Smooth muscle cell (in vitro differentiated cells): ENCODE results near the gene MARVELD3. TPM values are rescaled to one million over a fixed set of nuclear protein-coding genes. Genes with fewer than 3 reads are reported as not detected.
"Not testable (repeated sequence)": the region's sequence is repeated elsewhere in the genome, so short reads cannot be mapped to it uniquely, and the experiment has no call there.

ENCODE experiments used
- DNase-seq: peaks from one replicate; lab custom pipeline; 2025; ENCODE audit not compliant: unreplicated experiment; lab: John Stamatoyannopoulos, UW
- H2AFZ ChIP-seq: fragments of 200-600 bp; sonication (generic); 2 replicates; pipeline ENCODE4 v1.6.0; 2016; ENCODE audit warnings: antibody characterized with exemption, low read depth, mild to moderate bottlenecking
- H3F3A ChIP-seq: fragments of 200-600 bp; sonication (generic); 2 replicates; pipeline ENCODE4 v1.6.0; 2017; ENCODE audit warnings: antibody characterized with exemption, low read depth
- H3K27ac ChIP-seq: fragments of 200-600 bp; sonication (generic); 2 replicates; pipeline ENCODE4 v1.5.1; 2016; ENCODE audit warnings: low read depth, mild to moderate bottlenecking
- H3K27me3 ChIP-seq: fragments of 200-600 bp; sonication (generic); 2 replicates; pipeline ENCODE4 v1.6.1; 2016; ENCODE audit warnings: low read depth, mild to moderate bottlenecking
- H3K36me3 ChIP-seq: fragments of 200-600 bp; sonication (generic); 2 replicates; pipeline ENCODE4 v1.5.1; 2016; ENCODE audit warnings: low read depth
- H3K4me1 ChIP-seq: fragments of 200-600 bp; sonication (generic); 2 replicates; pipeline ENCODE4 v1.5.1; 2016; ENCODE audit warnings: low read depth
- H3K4me2 ChIP-seq: fragments of 200-600 bp; sonication (generic); 2 replicates; pipeline ENCODE4 v1.6.0; 2016; ENCODE audit warnings: mild to moderate bottlenecking
- H3K4me3 ChIP-seq: fragments of 200-600 bp; sonication (generic); 2 replicates; pipeline ENCODE4 v1.5.1; 2016; ENCODE audit warnings: mild to moderate bottlenecking
- H3K79me2 ChIP-seq: fragments of 200-600 bp; sonication (generic); 2 replicates; pipeline ENCODE4 v1.6.0; 2016; ENCODE audit warnings: low read depth, mild to moderate bottlenecking
- H3K9ac ChIP-seq: fragments of 200-600 bp; sonication (generic); 2 replicates; pipeline ENCODE4 v1.6.0; 2016; ENCODE audit warnings: low read depth
- H3K9me3 ChIP-seq: fragments of 200-600 bp; sonication (generic); replicated peaks from 2 replicates; pipeline ENCODE4 v1.5.1; 2016; ENCODE audit warnings: low read depth
- H4K20me1 ChIP-seq: fragments of 200-600 bp; sonication (generic); 2 replicates; pipeline ENCODE4 v1.6.0; 2016; ENCODE audit warnings: low read depth
- WGBS: methylation state at CpG from one replicate; pipeline ENCODE4 v1.1.7; 2016; ENCODE audit warnings: low lambda C conversion rate; 5-methylcytosine and 5-hydroxymethylcytosine counted together
- polyA plus RNA-seq: library from polyadenylated mRNA; unstranded; fragments of >200 nt; fragmentation: Nextera tagmentation; extraction: Ambion mirVana; gene quantifications from 2 replicates; pipeline ENCODE4 v1.2.1, GENCODE V29; 2016
- total RNA-seq: library from RNA; depleted of rRNA; stranded (reverse); fragments of >200 nt; gene quantifications from 2 replicates; pipeline ENCODE4 v1.2.3, GENCODE V29; 2014
- TF ChIP-seq, protein P1 (sequence below): fragments of 200-600 bp; sonication (generic); IDR thresholded peaks from 2 replicates; pipeline ENCODE4 v1.5.1; 2017; ENCODE audit warnings: borderline replicate concordance, mild to moderate bottlenecking, antibody characterized with exemption; ENCODE audit not compliant: insufficient read depth, poor library complexity, severe bottlenecking

MARVELD3 gene
- total RNA-seq, result 1.7 and 2.4 TPM in 2 replicates
- 1.5 and 6.6 TPM in 2 replicates for polyA plus RNA-seq

GRCh38 chr16:71626018-71626857, at the start of gene MARVELD3:
MARVELD3 (plus strand) TSS chr16:71626184; CDS start chr16:71626230, 46 bp downstream.
- no peaks in the 10 kb centered on the region for H4K20me1 ChIP-seq
- peaks cover 47% of the 10 kb centered on the region for H3K27me3 ChIP-seq
- WGBS, result under 1% methylated on average over 84 of the region's 98 CpGs
- H3K79me2 ChIP-seq, result no peaks in the 10 kb centered on the region
- no peaks in the 10 kb centered on the region for H3F3A ChIP-seq
- H3K4me1 ChIP-seq, result no peaks in the 10 kb centered on the region
- peak within 1 kb of the TSS; percentile 94 for H3K4me2 ChIP-seq
- DNase-seq, result no peak
- no peaks in the 10 kb centered on the region for H3K9me3 ChIP-seq
- no peaks in the 10 kb centered on the region for H3K36me3 ChIP-seq
- H2AFZ ChIP-seq, result peak within 1 kb of the TSS; percentile 65
- peak within 1 kb of the TSS; percentile 62 for H3K4me3 ChIP-seq
- H3K9ac ChIP-seq, result no peak within 1 kb of the TSS
- no peak within 1 kb of the TSS for H3K27ac ChIP-seq
- TF ChIP-seq, protein P1, sequence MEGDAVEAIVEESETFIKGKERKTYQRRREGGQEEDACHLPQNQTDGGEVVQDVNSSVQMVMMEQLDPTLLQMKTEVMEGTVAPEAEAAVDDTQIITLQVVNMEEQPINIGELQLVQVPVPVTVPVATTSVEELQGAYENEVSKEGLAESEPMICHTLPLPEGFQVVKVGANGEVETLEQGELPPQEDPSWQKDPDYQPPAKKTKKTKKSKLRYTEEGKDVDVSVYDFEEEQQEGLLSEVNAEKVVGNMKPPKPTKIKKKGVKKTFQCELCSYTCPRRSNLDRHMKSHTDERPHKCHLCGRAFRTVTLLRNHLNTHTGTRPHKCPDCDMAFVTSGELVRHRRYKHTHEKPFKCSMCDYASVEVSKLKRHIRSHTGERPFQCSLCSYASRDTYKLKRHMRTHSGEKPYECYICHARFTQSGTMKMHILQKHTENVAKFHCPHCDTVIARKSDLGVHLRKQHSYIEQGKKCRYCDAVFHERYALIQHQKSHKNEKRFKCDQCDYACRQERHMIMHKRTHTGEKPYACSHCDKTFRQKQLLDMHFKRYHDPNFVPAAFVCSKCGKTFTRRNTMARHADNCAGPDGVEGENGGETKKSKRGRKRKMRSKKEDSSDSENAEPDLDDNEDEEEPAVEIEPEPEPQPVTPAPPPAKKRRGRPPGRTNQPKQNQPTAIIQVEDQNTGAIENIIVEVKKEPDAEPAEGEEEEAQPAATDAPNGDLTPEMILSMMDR, result no peak

DNA sequence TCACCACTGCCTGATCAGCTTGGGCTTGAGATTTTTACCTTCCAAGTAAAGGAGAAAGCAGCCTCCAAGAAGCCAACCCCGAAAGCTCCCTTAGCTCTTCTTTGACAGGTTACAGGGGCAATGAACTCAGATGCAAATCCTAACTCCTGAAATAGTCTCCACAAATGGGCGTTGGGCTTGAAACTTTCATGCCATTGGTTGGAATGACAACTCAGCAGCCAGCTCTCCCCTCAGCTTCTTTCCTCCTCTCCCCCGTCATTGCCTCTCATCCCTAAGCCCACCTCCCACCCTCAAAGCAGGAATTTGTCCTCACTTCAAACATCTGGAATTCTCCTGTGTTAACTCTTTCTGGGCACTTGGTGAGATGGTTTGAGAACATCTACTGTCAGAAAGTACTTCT, 49.0 kb upstream of the MARVELD3 start, which contains the start of gene TAT:
Gene TAT, minus strand, starts transcription at position 122 of the 400 bp plus-strand sequence. CDS start 677 bp downstream, outside the sequence.
- WGBS, result 40% methylated on average over 3 of the region's 3 CpGs
- Histone ChIP-seq H3K36me3 (no peaks in the 10 kb centered on the region), H3K27me3 (peaks cover 24% of the 10 kb centered on the region), H2AFZ (no peak within 1 kb of the TSS), H3K79me2 (no peaks in the 10 kb centered on the region), H4K20me1 (no peaks in the 10 kb centered on the region), H3K27ac (no peak within 1 kb of the TSS), H3F3A (no peaks in the 10 kb centered on the region), H3K9ac (no peak within 1 kb of the TSS), H3K4me1 (no peaks in the 10 kb centered on the region), H3K9me3 (no peaks in the 10 kb centered on the region), H3K4me2 (no peak within 1 kb of the TSS), H3K4me3 (no peak within 1 kb of the TSS)
- DNase-seq, result no peak
- TF ChIP-seq, protein P1, result no peak

DNA sequence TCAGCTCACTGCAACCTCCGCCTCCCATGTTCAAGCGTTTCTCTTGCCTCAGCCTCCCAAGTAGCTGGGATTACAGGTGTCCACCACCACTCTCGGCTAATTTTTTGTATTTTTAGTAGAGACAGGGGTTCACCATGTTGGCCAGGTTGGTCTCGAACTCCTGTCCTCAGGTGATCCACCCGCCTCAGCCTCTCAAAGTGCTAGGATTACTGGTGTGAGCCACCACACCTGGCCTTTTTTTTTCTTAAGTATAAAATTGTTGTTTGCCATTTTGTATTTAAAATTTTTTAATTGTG, 43.5 kb upstream of the MARVELD3 start:
- not testable (repeated sequence) for H3K79me2 ChIP-seq, H4K20me1 ChIP-seq, H3K4me3 ChIP-seq, H3K4me2 ChIP-seq, H3K9ac ChIP-seq, DNase-seq, H3K4me1 ChIP-seq, H3K36me3 ChIP-seq, H3K9me3 ChIP-seq, H2AFZ ChIP-seq, H3F3A ChIP-seq, H3K27ac ChIP-seq
- H3K27me3 ChIP-seq, result peaks cover 20% of the 10 kb centered on the region
- WGBS, result 96% methylated on average over 5 of the region's 5 CpGs

DNA sequence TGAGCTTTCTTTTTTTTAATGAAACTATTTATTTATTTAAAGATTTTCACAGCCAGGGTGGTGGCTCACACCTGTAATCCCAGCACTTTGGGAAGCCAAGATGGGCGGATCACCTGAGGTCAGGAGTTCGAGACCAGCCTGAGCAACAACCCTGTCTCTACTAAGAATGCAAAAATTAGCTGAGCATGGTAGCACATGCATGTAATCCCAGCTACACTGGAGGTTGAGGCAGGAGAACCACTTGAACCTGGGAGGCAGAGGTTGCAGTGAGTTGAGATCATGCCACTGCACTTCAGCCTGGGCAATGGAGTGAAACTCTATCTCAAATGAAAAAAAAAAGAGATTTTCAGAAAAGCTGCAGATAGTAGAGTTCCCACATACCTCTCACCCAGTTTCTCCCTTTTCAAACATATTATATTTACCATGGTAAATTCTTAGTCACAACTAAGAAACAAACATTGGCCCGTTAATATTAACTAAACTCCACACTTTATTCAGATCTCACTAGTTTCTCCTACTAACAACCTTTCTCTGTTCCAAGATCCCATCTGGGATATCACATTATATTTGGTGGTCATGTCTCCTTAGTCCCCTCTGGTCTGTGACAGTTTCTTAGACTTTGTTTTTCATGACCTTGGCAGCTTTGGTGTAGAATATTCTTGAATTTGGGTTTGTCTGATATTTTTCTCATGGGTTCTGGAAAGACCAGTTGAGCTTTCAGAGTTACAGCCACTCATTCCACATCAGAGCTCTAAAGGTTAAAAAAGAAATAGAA, 41.3 kb upstream of the MARVELD3 start:
- H3K4me1 ChIP-seq, result no peaks in the 10 kb centered on the region
- H3K79me2 ChIP-seq, result no peaks in the 10 kb centered on the region
- no peaks in the 10 kb centered on the region for H3K36me3 ChIP-seq
- H2AFZ ChIP-seq, result no peak overlapping the region
- no peaks in the 10 kb centered on the region for H3K9me3 ChIP-seq
- TF ChIP-seq, protein P1, result no peak
- no peak for DNase-seq
- 81% methylated on average over 3 of the region's 3 CpGs for WGBS
- H3K9ac ChIP-seq, result no peak overlapping the region
- no peak overlapping the region for H3K27ac ChIP-seq
- no peak overlapping the region for H3K4me3 ChIP-seq
- H3K4me2 ChIP-seq, result no peak overlapping the region
- peaks cover 14% of the 10 kb centered on the region for H3K27me3 ChIP-seq
- no peaks in the 10 kb centered on the region for H4K20me1 ChIP-seq
- H3F3A ChIP-seq, result no peaks in the 10 kb centered on the region
